ENCODE results near the gene PAK6. TPM values are rescaled to one million over a fixed set of nuclear protein-coding genes. Genes with fewer than 3 reads are reported as not detected.
A peak's percentile ranks its signal among the peaks of the same experiment; 100 is the strongest.

PAK6 gene
- total RNA-seq, 1 donor from 2014 or later: 0.40 TPM

DNA sequence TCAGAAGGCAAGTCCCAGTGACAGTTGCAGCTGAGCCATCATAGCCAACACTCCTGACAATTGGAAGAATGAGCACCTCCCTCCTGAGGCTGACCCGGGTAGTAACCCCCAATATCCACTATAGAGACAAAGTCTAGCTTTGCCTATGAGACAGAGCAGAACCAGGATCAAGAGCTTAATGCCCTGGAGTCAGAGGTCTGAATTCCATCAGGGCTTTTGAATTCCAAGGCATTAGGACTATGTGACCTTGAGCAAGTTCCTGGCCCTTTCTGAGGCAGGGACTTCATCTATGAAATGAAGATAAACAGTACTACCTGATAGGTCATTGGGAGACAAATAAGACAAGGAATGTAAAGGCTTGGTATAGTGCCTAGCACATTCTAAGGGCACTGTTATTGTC is 81.5 kb downstream of the PAK6 start:
- no peaks in the 10 kb centered on the region for H3K36me3 Mint-ChIP-seq (ENCODE audit: low read depth)
- no peak overlapping the region for H3K27ac Mint-ChIP-seq
- no peak overlapping the region for H3K4me3 Mint-ChIP-seq
- H3K27me3 Mint-ChIP-seq: peaks cover 2% of the 10 kb centered on the region
- H3K4me1 Mint-ChIP-seq: peaks cover 39% of the 10 kb centered on the region
- no peaks in the 10 kb centered on the region for H3K9me3 Mint-ChIP-seq
- intact Hi-C loops (cut with micrococcal nuclease): loop anchor here (5.0 kb wide), 2 partner anchors 213 to 283 kb away; partner anchors contain the start of genes BMF and SRP14
- no peak for DNase-seq
- CTCF ChIA-PET: interaction anchor here (0.6 to 20.0 kb wide), 5 partner anchors 12 to 101 kb away, joined by 3 to 310 read pairs (median 5); partner anchors contain the start of genes CCDC9B and PLCB2
- TF ChIP-seq, protein P1, sequence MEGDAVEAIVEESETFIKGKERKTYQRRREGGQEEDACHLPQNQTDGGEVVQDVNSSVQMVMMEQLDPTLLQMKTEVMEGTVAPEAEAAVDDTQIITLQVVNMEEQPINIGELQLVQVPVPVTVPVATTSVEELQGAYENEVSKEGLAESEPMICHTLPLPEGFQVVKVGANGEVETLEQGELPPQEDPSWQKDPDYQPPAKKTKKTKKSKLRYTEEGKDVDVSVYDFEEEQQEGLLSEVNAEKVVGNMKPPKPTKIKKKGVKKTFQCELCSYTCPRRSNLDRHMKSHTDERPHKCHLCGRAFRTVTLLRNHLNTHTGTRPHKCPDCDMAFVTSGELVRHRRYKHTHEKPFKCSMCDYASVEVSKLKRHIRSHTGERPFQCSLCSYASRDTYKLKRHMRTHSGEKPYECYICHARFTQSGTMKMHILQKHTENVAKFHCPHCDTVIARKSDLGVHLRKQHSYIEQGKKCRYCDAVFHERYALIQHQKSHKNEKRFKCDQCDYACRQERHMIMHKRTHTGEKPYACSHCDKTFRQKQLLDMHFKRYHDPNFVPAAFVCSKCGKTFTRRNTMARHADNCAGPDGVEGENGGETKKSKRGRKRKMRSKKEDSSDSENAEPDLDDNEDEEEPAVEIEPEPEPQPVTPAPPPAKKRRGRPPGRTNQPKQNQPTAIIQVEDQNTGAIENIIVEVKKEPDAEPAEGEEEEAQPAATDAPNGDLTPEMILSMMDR (IDR thresholded peaks at IDR 0.05): no peak
- POLR2A ChIA-PET: interaction anchor here (1.4 to 1.5 kb wide), 2 partner anchors 11 to 12 kb away, joined by 3 read pairs; no protein-coding TSS in a partner anchor
- ATAC-seq (ENCODE audit: low read depth): no peak

DNA sequence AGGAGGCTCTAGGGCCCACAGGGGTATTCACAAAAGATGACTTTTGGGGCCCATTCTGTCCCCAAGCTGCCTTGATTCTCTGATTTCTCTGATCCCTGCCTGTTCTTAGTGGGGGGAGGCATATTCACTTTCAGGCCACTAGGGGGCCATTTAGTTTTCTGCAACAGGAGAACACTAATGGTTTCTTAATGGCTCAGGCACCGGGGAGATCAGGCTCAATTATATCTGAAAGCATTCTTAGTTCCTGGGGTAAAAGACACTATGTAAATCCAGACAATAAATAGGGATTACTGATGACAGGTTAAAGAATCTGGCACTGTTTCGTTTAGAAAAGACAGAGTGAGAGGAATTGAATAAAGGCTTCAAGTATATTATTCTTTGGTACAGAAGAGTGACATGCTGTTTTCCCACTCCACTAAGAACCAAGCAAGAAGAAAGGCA is 82.1 kb downstream of the PAK6 start:
- no peaks in the 10 kb centered on the region for H3K36me3 Mint-ChIP-seq (ENCODE audit: low read depth)
- peaks cover 44% of the 10 kb centered on the region for H3K4me1 Mint-ChIP-seq
- intact Hi-C loops (cut with micrococcal nuclease): loop anchor here (1.0 to 5.0 kb wide), 5 partner anchors 13 to 284 kb away; partner anchors contain the start of genes BMF and SRP14
- ChIA-PET CTCF (interaction anchor here (0.6 to 20.0 kb wide), 6 partner anchors 8 to 56 kb away, joined by 3 to 310 read pairs (median 10); partner anchors contain the start of genes CCDC9B and PLCB2), POLR2A (interaction anchor here (1.4 to 1.5 kb wide), 2 partner anchors 11 to 12 kb away, joined by 3 read pairs; no protein-coding TSS in a partner anchor)
- H3K27me3 Mint-ChIP-seq: peaks cover 2% of the 10 kb centered on the region
- peak overlapping the region; percentile 5 for H3K4me3 Mint-ChIP-seq
- no peak overlapping the region for H3K27ac Mint-ChIP-seq
- H3K9me3 Mint-ChIP-seq: no peaks in the 10 kb centered on the region
- no peak for DNase-seq
- TF ChIP-seq, protein P1 (IDR thresholded peaks at IDR 0.05): peak; percentile 34
- ATAC-seq (ENCODE audit: low read depth): peak; percentile 22

DNA sequence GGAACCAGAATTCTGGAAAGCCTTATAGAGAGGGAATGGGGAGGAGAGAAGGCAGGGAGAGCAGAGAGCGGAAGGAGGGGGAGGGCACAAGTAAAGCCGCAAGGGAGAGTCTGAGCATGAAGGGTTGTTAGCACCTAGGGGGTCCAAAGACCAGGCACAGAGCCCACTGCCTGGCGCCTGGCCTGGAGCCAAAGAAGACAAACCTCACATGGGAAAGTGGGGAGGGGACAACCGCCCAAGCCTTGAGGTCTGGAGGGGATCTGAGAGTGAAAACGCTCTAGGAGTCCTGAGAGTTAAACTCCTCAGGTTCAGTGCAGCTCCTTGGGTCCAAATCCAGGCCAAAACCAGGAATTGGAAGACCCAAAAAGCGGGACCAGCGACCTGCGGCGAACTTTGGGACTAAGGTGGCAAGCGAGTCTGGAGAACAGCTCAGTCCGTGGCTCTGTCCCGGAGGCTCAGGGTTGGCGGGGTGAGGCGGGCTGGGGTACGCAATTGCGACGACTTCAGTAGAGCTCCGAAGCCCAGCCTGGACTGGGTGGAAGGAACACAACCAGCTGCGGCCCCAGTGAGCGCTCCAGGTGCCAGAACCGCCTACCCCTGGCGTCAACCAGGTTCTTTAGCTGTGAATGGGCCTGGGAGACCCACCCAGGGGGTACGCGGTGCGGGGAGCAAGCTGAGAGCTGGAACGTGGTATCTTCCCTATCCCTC is 83.8 kb downstream of the PAK6 start:
- intact Hi-C loops (cut with micrococcal nuclease): loop anchor here (1.0 to 5.0 kb wide), 8 partner anchors 11 to 540 kb away; partner anchors contain the start of genes BMF, BUB1B, DISP2 and EIF2AK4
- peaks cover 35% of the 10 kb centered on the region for H3K4me1 Mint-ChIP-seq
- TF ChIP-seq, protein P1 (IDR thresholded peaks at IDR 0.05): no peak
- DNase-seq: no peak
- CTCF ChIA-PET: interaction anchor here (0.8 to 20.0 kb wide), 12 partner anchors 9 to 277 kb away, joined by 3 to 310 read pairs (median 4); partner anchors contain the start of genes CCDC9B and PLCB2
- peak overlapping the region; percentile 65 for H3K27ac Mint-ChIP-seq
- H3K4me3 Mint-ChIP-seq: peak overlapping the region; percentile 80
- POLR2A ChIA-PET: interaction anchor here (0.6 to 2.3 kb wide), 16 partner anchors 9 to 540 kb away, joined by 3 to 34 read pairs (median 4); partner anchors contain the start of genes BAHD1, CCDC32, FSIP1 and KNSTRN
- ATAC-seq (ENCODE audit: low read depth): no peak
- H3K36me3 Mint-ChIP-seq (ENCODE audit: low read depth): no peaks in the 10 kb centered on the region
- H3K27me3 Mint-ChIP-seq: no peaks in the 10 kb centered on the region
- no peaks in the 10 kb centered on the region for H3K9me3 Mint-ChIP-seq

DNA sequence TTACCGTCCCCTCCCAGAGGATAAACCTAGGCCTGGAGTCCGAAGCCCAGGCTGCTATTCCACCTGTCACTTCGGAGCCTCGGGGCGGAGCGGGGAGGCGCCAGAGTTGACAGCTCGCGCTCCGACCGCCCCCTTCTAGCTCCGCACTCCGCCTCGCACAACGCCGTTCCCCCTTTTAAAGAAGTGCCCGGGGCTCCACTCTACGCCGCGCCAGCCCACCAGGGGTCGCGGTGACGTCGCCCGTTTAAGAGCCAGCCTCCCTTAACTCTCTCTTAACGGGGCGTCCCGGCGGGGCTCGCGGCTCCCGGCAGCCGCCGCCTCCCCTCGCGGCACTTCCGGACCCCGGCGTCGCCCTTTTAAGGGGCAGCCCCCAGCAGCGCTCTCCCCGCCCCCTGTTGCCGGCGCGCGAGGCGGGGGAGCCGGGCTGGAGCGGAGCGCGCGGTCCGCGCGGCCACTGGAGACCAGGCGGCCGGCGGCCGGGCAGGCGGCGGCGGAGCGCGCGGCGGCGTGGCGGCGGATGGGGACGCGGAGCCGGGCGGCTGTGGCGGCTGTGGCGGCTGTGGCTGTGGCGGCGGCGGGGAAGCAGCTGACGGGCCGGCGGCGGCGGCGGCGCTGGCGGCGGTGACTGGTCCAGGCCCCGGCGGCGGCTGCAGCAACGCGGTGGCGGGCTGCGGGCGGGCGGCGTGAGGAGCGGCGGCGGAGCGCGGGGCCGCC is 84.5 kb downstream of the PAK6 start, which contains the start of gene INAFM2:
Gene INAFM2, plus strand, starts transcription at position 454 of the 714 bp plus-strand sequence. CDS start 364 bp downstream, outside the sequence.
- H3K9me3 Mint-ChIP-seq: no peaks in the 10 kb centered on the region
- ChIA-PET CTCF (interaction anchor here (0.8 to 20.0 kb wide), 11 partner anchors 9 to 278 kb away, joined by 3 to 310 read pairs (median 4); partner anchors contain the start of genes CCDC9B and PLCB2), POLR2A (interaction anchor here (0.6 to 2.3 kb wide), 17 partner anchors 9 to 541 kb away, joined by 3 to 34 read pairs (median 4); partner anchors contain the start of genes BAHD1, CCDC32, FSIP1 and KNSTRN)
- H3K4me3 Mint-ChIP-seq: peak within 1 kb of the TSS; percentile 80
- TF ChIP-seq, protein P1 (IDR thresholded peaks at IDR 0.05): no peak
- peak within 1 kb of the TSS; percentile 65 for H3K27ac Mint-ChIP-seq
- DNase-seq (peak; percentile 88), ATAC-seq (ENCODE audit: low read depth) (peak; percentile 92)
- peaks cover 29% of the 10 kb centered on the region for H3K4me1 Mint-ChIP-seq
- intact Hi-C loops (cut with micrococcal nuclease): loop anchor here (1.0 to 5.0 kb wide), 8 partner anchors 10 to 541 kb away; partner anchors contain the start of genes BMF, BUB1B, DISP2 and EIF2AK4
- H3K36me3 Mint-ChIP-seq (ENCODE audit: low read depth): no peaks in the 10 kb centered on the region
- H3K27me3 Mint-ChIP-seq: no peaks in the 10 kb centered on the region

Data from activated B cell treated with CpG ODN at 0.5 μM for 24 hours (primary cell).